ENCODE data around the gene KIF7. TPM values are rescaled to one million over a fixed set of nuclear protein-coding genes. Genes with fewer than 3 reads are reported as not detected.

The KIF7 gene
- total RNA-seq, 1 donor from 2014 or later: 5.4 TPM

DNA sequence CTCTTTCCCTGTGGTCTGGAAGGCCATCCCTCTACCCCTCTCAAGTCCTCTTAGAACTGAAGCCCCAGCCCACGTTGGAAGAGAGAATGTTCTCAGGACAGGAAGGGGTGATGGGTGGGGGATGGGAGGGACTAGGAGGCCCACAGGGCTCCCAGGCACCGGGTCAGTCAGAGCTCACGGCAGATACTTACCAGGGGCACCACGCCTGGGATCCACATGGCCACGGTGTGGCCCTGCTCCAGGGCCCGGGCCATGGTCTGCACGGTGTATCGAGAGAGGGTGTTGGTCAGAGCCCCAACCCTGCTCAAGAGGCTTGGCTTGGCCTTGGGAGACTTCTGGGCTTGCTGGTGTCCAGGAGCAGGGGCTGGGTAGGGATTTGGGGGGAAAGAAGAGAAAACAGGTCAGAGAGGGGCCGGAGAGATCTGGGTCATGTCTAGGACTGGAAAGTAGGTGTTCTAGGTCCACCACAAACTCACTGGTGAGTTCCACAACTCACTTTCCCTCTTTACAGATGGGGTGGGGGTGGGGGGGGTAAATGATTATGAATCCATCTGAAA lies 14.1 kb upstream of the KIF7 start:
- no peak overlapping the region for H3K4me3 ChIP-seq (ENCODE audit: low read depth, low read length)
- DNase-seq (ENCODE audit: low read depth): no peak
- TF ChIP-seq, protein P1, sequence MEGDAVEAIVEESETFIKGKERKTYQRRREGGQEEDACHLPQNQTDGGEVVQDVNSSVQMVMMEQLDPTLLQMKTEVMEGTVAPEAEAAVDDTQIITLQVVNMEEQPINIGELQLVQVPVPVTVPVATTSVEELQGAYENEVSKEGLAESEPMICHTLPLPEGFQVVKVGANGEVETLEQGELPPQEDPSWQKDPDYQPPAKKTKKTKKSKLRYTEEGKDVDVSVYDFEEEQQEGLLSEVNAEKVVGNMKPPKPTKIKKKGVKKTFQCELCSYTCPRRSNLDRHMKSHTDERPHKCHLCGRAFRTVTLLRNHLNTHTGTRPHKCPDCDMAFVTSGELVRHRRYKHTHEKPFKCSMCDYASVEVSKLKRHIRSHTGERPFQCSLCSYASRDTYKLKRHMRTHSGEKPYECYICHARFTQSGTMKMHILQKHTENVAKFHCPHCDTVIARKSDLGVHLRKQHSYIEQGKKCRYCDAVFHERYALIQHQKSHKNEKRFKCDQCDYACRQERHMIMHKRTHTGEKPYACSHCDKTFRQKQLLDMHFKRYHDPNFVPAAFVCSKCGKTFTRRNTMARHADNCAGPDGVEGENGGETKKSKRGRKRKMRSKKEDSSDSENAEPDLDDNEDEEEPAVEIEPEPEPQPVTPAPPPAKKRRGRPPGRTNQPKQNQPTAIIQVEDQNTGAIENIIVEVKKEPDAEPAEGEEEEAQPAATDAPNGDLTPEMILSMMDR (conservative IDR thresholded peaks at IDR 0.05; ENCODE audit: low read depth, low read length): no peak

DNA sequence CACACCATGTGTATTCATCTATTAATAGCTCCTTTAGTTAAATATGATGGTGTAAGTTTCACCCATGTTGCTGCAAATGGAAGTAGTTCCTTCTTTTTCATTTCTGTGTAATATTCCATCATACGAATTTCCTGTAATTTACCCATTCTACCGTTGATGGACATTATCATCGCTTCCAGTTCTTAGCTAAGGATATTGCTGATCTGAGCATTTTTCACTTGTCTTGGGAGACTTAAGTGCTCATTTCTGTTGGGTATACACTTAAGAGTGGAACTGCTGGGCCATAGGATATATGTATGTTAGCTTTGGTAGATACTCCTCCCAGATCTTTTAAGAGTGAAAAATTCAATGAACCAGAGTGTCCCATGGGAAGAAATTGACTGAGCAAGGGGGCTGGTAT lies 12.9 kb upstream of the KIF7 start:
- TF ChIP-seq, protein P1 (conservative IDR thresholded peaks at IDR 0.05; ENCODE audit: low read depth, low read length): no peak
- DNase-seq (ENCODE audit: low read depth): no peak
- H3K4me3 ChIP-seq (ENCODE audit: low read depth, low read length): no peak overlapping the region

DNA sequence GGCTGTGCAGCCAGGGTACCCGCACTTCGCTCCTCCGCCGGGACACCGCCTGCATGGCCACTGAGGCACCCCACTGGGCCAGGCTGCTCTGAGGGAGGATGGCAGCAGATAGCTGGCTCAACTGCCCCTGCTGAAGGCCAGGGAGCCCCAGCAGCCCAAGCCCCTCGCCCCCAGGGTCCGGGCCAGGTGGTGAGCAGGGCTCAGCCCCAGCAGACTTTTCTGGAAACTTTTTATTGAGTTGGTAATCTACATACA lies 12.4 kb upstream of the KIF7 start:
- DNase-seq (ENCODE audit: low read depth): no peak
- H3K4me3 ChIP-seq (ENCODE audit: low read depth, low read length): no peak overlapping the region
- TF ChIP-seq, protein P1 (conservative IDR thresholded peaks at IDR 0.05; ENCODE audit: low read depth, low read length): no peak

DNA sequence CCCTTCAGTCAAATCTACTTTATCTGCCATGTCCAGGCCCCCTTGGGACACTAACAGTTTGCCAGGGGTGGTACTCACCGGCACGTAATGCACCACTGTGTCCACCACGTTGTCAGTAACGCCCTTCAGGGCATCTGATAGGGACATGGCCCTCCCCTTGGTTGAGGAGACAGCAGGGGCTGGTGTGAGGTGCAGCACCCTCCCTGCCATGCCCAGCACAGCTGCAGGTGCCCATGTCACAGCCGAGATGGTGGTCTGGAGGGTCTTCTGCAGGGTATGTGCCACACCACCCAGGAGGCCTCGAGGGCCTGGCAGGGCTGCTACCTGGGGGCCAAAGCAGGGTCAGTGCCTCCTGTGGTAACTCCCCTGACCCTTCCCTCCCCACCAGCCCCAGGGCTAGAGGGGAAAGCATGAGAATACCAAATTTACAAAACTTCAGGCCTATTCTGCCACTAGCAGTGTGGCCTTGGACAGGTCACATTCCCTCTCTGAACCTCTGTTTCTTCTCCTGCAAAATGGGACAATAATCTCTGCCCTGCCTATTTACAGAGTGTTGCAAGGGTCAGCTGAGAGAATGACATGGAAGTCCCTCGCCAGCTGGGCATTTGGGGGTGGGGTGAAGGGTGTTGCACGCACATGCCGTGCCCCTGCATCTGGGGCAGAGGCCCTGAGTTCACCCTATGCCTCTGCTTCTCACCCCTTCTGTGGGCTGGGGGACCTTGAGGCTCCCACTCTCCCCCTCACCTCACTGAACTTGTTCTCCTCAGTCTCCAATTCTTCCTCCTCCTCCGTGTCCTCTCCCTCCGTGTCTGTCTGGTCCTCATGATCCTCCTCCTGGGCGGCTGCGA lies 11.8 kb upstream of the KIF7 start:
- DNase-seq (ENCODE audit: low read depth): no peak
- TF ChIP-seq, protein P1 (conservative IDR thresholded peaks at IDR 0.05; ENCODE audit: low read depth, low read length): no peak
- H3K4me3 ChIP-seq (ENCODE audit: low read depth, low read length): no peak overlapping the region

DNA sequence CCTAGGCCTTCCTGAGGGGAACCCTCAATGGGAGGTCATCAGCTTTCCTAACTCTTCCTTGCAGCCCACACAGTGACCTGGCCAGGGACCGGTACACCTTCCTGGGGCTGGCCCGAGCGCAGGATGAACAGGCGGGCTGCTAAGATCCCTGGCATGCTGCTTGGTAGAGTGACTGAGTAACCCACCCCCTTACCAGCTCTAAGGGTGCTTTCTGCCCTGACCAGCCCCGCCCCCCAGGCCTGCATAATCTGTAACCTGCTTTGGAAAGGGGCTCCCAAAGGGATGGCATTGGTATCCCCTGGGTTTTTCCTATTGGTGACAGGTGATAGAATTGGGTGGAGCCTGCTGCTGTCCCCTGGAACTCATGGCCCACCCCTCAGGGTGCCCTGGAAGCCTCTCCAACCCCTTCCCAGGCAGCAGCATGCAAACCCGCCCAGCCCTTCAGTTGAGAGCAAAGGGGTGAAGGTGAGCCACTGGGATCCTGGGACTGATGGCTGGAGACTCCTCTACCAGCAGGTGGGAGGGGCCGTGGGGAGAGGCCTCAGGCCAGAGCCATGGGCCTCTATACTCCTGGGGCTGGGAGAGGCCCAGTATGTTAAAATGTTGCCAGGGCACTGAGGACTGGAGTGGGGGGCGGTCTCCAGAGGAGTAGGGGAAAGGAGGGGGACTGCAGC lies 11.1 kb upstream of the KIF7 start:
- DNase-seq (ENCODE audit: low read depth): no peak
- TF ChIP-seq, protein P1 (conservative IDR thresholded peaks at IDR 0.05; ENCODE audit: low read depth, low read length): no peak
- H3K4me3 ChIP-seq (ENCODE audit: low read depth, low read length): no peak overlapping the region

DNA sequence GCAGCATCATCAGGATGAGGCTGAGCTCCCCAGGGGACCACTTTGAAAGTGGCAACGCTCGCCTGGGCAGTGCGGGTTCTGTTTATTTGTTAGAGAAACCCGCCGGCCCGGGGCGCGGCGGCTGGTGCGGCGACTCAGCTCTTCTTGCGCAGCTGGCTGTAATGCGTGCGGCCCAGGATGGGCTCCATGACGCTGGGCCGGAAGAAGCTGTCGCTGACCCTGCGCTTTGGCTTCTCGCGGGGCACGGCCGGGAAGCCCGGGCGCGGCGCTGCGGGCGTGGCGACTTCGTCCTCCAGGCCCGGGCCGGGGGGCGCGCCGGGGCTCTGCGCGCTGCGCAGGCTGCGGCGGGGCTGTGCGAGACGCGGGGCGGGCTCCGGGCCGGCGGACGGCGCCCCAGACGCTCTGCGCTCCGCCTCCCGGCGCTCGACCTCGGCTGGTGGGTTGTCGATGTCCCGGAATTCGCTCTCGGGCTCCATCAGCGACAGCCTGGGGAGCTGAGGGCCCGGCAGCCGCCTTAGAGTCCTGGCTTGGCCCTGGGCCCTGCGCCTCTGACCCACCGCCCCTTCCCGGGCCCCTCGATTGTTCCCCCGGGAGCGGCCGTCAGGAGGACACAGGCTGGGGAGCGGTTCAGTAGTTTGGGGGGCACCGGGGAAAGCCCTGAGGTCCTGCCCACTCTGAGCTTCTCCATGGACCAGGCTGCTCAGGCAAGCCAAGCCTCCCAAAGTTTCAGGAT lies 10.3 kb upstream of the KIF7 start:
- no peak for DNase-seq (ENCODE audit: low read depth)
- TF ChIP-seq, protein P1 (conservative IDR thresholded peaks at IDR 0.05; ENCODE audit: low read depth, low read length): no peak
- peak overlapping the region; percentile 52 for H3K4me3 ChIP-seq (ENCODE audit: low read depth, low read length)

Measured in epithelial cell of proximal tubule (primary cell).